CD4-positive, CD25-positive, alpha-beta regulatory T cell (primary cell): ENCODE data around the gene BCOR. TPM values are rescaled to one million over a fixed set of nuclear protein-coding genes. Genes with fewer than 3 reads are reported as not detected.

ENCODE experiments used
- ATAC-seq, 2 donors: fragments of 150-1000 bp; cut with Tn5 transposase; one replicate each; pipeline ENCODE4 v1.10.0; 2021; ENCODE audit warnings: low read depth in 2 of 2, moderate number of reproducible peaks in 2 of 2, moderate library complexity in 1 of 2
- DNase-seq, 3 donors: peaks; one replicate each; pipeline versions ENCODE4 v3.0.0 to v3.0.0-alpha.2; 2012 to 2022; ENCODE audit warnings: mixed read lengths in 1 of 3
- H3K27ac ChIP-seq: one replicate; pipeline ENCODE4 v1.7.0; 2013; ENCODE audit warnings: mild to moderate bottlenecking, low read length; ENCODE audit not compliant: insufficient read depth, poor library complexity, severe bottlenecking
- H3K27me3 ChIP-seq: one replicate; pipeline ENCODE4 v1.7.0; 2013; ENCODE audit warnings: low read length; ENCODE audit not compliant: control insufficient read depth, insufficient read depth
- H3K36me3 ChIP-seq: one replicate; pipeline ENCODE4 v1.7.0; 2013; ENCODE audit warnings: mild to moderate bottlenecking, low read length, moderate library complexity; ENCODE audit not compliant: control insufficient read depth, insufficient read depth
- H3K4me1 ChIP-seq: 2 replicates; pipeline ENCODE4 v1.7.0; 2013; ENCODE audit warnings: mild to moderate bottlenecking, low read length; ENCODE audit not compliant: insufficient read depth, control insufficient read depth, poor library complexity, severe bottlenecking
- H3K4me3 ChIP-seq: one replicate; pipeline ENCODE4 v1.7.0; 2013; ENCODE audit warnings: low read depth, mild to moderate bottlenecking, low read length, moderate library complexity
- H3K9me3 ChIP-seq, 2 experiments: 1 replicate in 1 of 2; 2 replicates in 1 of 2; pipeline ENCODE4 v1.7.0; 2013; ENCODE audit warnings: low read length in 2 of 2, mild to moderate bottlenecking in 1 of 2, moderate library complexity in 1 of 2; ENCODE audit not compliant: control insufficient read depth in 2 of 2
- H3K27ac Mint-ChIP-seq, 3 donors: one replicate each; pipeline ENCODE4 v1.8.0; 2020 to 2022; ENCODE audit warnings: mild to moderate bottlenecking in 3 of 3, mixed read lengths in 3 of 3, moderate library complexity in 2 of 3
- H3K27me3 Mint-ChIP-seq: one replicate; pipeline ENCODE4 v1.8.0; 2022; ENCODE audit warnings: mild to moderate bottlenecking, mixed read lengths
- H3K36me3 Mint-ChIP-seq: one replicate; pipeline ENCODE4 v1.8.0; 2020; ENCODE audit warnings: mixed read lengths
- H3K4me1 Mint-ChIP-seq, 4 donors: one replicate each; pipeline ENCODE4 v1.8.0; 2020 to 2022; ENCODE audit warnings: mixed read lengths in 4 of 4, mild to moderate bottlenecking in 1 of 4
- H3K4me3 Mint-ChIP-seq, 4 donors: one replicate each; pipeline ENCODE4 v1.8.0; 2020 to 2022; ENCODE audit warnings: mild to moderate bottlenecking in 4 of 4, mixed read lengths in 4 of 4, moderate library complexity in 3 of 4
- H3K9me3 Mint-ChIP-seq, 7 donors: one replicate each; pipeline ENCODE4 v1.8.0; 2020 to 2022; ENCODE audit warnings: mixed read lengths in 7 of 7, mild to moderate bottlenecking in 3 of 7, moderate library complexity in 2 of 7
- polyA plus RNA-seq, 4 donors: library from polyadenylated mRNA; unstranded; fragments of 300-500 nt; fragmentation: Illumina TruSeq; gene quantifications; one replicate each; pipeline ENCODE4 v1.2.3, GENCODE V29; 2021
- total RNA-seq: library from RNA; stranded (reverse); gene quantifications from one replicate; pipeline ENCODE4 v1.2.3, GENCODE V29; 2022

The BCOR gene
- total and polyA plus RNA-seq, 5 donors from 2014 or later = 2.5 to 38.0 (median 3.8) TPM

- H3K27ac Mint-ChIP-seq = peak overlapping the region in 2 of 3 donors; percentile 58 to 76
- H3K4me3 Mint-ChIP-seq = peak overlapping the region in 2 of 4 donors; percentile 3 to 5
- peak in 2 of 3 donors; percentile 30 to 61 for DNase-seq
- H3K27me3 Mint-ChIP-seq = no peaks in the 10 kb centered on the region
- Histone ChIP-seq H3K36me3 (peaks cover 37% of the 10 kb centered on the region), H3K9me3 (no peaks in the 10 kb centered on the region), H3K4me3 (no peak overlapping the region), H3K27me3 (no peaks in the 10 kb centered on the region), H3K4me1 (peaks cover 32% of the 10 kb centered on the region), H3K27ac (no peak overlapping the region)
- no peaks in the 10 kb centered on the region for H3K9me3 Mint-ChIP-seq
- ATAC-seq = peak; percentile 52 to 73
- H3K4me1 Mint-ChIP-seq = peaks cover 18 to 55% (median 31%) of the 10 kb centered on the region in 4 donors
- H3K36me3 Mint-ChIP-seq = peaks cover 15% of the 10 kb centered on the region
Measured at GRCh38 chrX:40068048-40068447, 29.7 kb downstream of the BCOR start.

DNA sequence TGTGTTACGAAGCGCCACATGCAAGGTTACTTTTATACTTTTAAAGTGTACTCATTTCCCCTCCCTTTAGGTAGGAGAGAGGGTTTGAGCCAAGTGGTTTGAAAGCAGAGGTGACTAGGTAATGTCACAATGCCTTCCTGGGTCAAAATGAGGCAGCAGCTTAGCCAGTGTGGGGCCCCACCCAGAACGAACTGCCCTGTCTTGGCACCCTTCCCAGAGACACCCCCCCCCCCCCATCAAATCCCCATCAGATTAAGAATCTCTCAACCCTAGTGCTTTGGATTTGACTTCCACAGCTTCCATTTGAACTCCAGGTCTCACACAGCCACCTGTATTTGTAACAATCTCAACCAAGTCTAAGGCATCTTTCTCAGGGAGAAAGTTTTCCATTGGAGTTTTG, 31.1 kb downstream of the BCOR start:
- Histone ChIP-seq H3K36me3 (peaks cover 38% of the 10 kb centered on the region), H3K27me3 (no peaks in the 10 kb centered on the region), H3K4me1 (peaks cover 36% of the 10 kb centered on the region), H3K4me3 (no peak overlapping the region), H3K9me3 (no peaks in the 10 kb centered on the region), H3K27ac (no peak overlapping the region)
- DNase-seq (no peak), ATAC-seq (no peak)
- peaks cover 18 to 53% (median 31%) of the 10 kb centered on the region in 4 donors for H3K4me1 Mint-ChIP-seq
- no peaks in the 10 kb centered on the region for H3K27me3 Mint-ChIP-seq
- H3K27ac Mint-ChIP-seq = peak overlapping the region in 1 of 3 donors; percentile 67
- H3K36me3 Mint-ChIP-seq = peaks cover 14% of the 10 kb centered on the region
- no peaks in the 10 kb centered on the region for H3K9me3 Mint-ChIP-seq
- H3K4me3 Mint-ChIP-seq = peak overlapping the region in 1 of 4 donors; percentile 46

DNA sequence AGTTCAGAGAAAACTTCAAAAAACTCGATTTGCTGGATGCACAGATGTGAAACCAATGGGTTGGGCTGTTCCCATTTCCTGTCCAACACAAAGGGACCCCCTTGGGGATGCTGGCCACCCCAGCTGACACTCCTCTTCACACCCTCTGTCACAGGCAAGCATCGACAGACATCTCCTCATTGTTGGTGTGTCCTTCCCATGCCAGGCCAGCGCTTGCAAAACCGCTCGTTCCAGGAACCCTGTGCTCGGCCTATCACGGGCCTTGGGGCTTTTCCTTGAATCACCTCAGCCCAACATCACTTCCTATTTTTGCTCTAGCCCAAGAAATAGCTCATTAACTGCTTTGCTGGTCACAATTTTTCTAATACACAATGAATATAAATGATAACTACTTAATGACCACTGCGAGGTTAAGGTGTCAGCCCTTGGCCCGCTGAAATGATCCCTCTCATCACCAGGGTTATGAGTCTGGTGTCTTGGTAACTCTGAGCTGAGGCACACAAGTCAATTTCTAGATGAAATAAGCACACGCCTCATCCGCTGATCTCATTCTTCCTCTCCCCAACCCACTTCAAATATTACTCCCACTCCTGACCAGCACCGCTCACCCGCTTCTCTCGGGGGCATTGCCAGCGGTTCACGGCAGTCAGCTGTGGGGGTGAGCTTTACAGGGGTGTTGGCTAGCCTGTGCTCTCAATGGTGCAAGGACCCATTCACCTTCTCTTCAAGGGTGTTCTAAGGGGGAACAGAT, 32.3 kb downstream of the BCOR start:
- H3K27me3 Mint-ChIP-seq = no peaks in the 10 kb centered on the region
- peaks cover 16% of the 10 kb centered on the region for H3K36me3 Mint-ChIP-seq
- no peak overlapping the region for H3K27ac ChIP-seq
- no peaks in the 10 kb centered on the region for H3K9me3 ChIP-seq
- DNase-seq = peak in 1 of 3 donors; percentile 55
- peaks cover 36% of the 10 kb centered on the region for H3K4me1 ChIP-seq
- H3K4me1 Mint-ChIP-seq = peaks cover 13 to 60% (median 31%) of the 10 kb centered on the region in 4 donors
- no peaks in the 10 kb centered on the region for H3K27me3 ChIP-seq
- H3K36me3 ChIP-seq = peaks cover 39% of the 10 kb centered on the region
- no peak overlapping the region for H3K4me3 ChIP-seq
- H3K4me3 Mint-ChIP-seq = peak overlapping the region in 3 of 4 donors; percentile 5 to 66 (median 23)
- peak in 1 of 2 donors; percentile 34 for ATAC-seq
- H3K9me3 Mint-ChIP-seq = no peaks in the 10 kb centered on the region
- peak overlapping the region; percentile 59 to 94 (median 67) for H3K27ac Mint-ChIP-seq

DNA sequence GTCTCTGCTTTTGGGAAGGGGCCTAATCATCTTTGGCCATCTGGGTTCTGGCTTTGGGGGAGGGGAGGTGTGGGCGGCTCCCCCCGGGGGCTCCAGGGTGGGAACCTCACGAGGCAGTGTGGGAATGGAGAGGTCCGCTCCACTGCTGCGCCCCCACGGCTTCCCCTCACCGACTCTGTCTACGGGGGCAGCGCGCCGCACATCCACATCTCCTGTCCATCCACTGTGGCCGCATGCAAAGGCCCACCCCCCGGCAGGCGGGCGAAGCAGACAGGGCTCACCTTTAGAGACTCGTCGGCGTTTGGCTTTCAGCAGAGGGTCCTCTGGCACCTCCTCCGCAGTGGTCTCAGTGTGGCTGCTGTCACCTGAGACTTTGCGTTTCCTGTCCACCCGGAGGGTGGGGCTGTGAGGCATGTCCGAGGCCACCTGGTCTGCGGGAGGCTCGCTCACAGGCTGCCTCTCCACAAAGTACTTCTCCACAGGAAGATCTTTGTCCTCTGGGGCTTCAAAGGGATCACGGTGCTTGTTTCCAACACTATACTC, 33.6 kb downstream of the BCOR start:
- no peaks in the 10 kb centered on the region for H3K27me3 ChIP-seq
- no peak overlapping the region for H3K4me3 ChIP-seq
- no peaks in the 10 kb centered on the region for H3K9me3 ChIP-seq
- peaks cover 36% of the 10 kb centered on the region for H3K4me1 ChIP-seq
- H3K27ac ChIP-seq = no peak overlapping the region
- Mint-ChIP-seq H3K27ac (peak overlapping the region in 1 of 3 donors; percentile 17), H3K4me1 (peaks cover 13 to 55% (median 30%) of the 10 kb centered on the region in 4 donors), H3K4me3 (no peak overlapping the region), H3K9me3 (no peaks in the 10 kb centered on the region), H3K27me3 (no peaks in the 10 kb centered on the region), H3K36me3 (peaks cover 16% of the 10 kb centered on the region)
- DNase-seq (no peak), ATAC-seq (no peak)
- H3K36me3 ChIP-seq = peaks cover 40% of the 10 kb centered on the region

GRCh38 chrX:40063555-40063954, 34.2 kb downstream of the BCOR start:
- H3K4me1 Mint-ChIP-seq = peaks cover 13 to 55% (median 28%) of the 10 kb centered on the region in 4 donors
- H3K36me3 Mint-ChIP-seq = peaks cover 16% of the 10 kb centered on the region
- H3K27me3 Mint-ChIP-seq = no peaks in the 10 kb centered on the region

DNA sequence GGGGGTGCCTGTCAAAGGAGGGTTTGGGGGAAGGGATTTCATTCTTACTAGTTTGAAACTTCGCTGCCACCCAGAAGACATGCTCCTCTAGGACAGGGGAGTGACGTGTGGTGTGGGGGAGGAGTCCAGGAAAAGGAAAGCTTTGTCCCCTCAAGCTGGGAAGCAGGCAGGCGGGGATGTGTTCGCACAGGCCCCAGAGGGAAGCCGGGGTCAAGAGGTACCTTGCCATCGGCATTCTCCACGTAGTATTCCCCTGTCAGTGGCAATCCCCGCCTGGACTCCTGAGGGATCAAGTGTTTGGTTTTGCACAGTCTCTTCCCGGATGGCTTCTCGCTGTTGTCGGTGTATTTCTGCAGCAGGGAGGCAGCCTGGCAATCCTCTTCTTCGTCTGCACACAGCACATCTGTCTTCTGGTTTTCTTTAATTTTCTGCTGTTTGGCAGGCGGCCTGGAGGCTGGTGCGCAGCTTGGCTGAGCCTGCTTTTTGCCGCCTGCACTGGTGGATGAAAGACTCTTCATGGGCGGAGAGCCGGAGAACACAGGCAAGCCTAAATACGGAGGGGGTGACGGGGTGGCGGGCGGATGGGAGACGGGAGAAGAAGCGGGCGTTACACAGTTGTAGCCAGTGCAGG, 35.1 kb downstream of the BCOR start:
- H3K27ac Mint-ChIP-seq = no peak overlapping the region
- H3K36me3 Mint-ChIP-seq = peaks cover 8% of the 10 kb centered on the region
- H3K4me1 Mint-ChIP-seq = peaks cover 12 to 46% (median 21%) of the 10 kb centered on the region in 4 donors
- Histone ChIP-seq H3K27ac (no peak overlapping the region), H3K4me3 (no peak overlapping the region), H3K36me3 (peaks cover 44% of the 10 kb centered on the region), H3K9me3 (no peaks in the 10 kb centered on the region), H3K27me3 (no peaks in the 10 kb centered on the region), H3K4me1 (peaks cover 29% of the 10 kb centered on the region)
- H3K27me3 Mint-ChIP-seq = no peaks in the 10 kb centered on the region
- no peaks in the 10 kb centered on the region for H3K9me3 Mint-ChIP-seq
- DNase-seq (no peak), ATAC-seq (no peak)
- no peak overlapping the region for H3K4me3 Mint-ChIP-seq

More at GRCh38 chrX:40063555-40063954, 34.2 kb downstream of the BCOR start:
- ATAC-seq = no peak
- Mint-ChIP-seq H3K9me3 (no peaks in the 10 kb centered on the region), H3K27ac (no peak overlapping the region), H3K4me3 (no peak overlapping the region)
- H3K9me3 ChIP-seq = no peaks in the 10 kb centered on the region
- H3K4me3 ChIP-seq = no peak overlapping the region
- peak overlapping the region; percentile 0 for H3K27ac ChIP-seq
- peaks cover 36% of the 10 kb centered on the region for H3K4me1 ChIP-seq
- peaks cover 40% of the 10 kb centered on the region for H3K36me3 ChIP-seq
- H3K27me3 ChIP-seq = no peaks in the 10 kb centered on the region
- DNase-seq = no peak

- no peaks in the 10 kb centered on the region for H3K9me3 Mint-ChIP-seq
- peaks cover 10% of the 10 kb centered on the region for H3K36me3 Mint-ChIP-seq
- peak overlapping the region in 2 of 3 donors; percentile 43 to 87 for H3K27ac Mint-ChIP-seq
- Histone ChIP-seq H3K9me3 (no peaks in the 10 kb centered on the region), H3K4me1 (peaks cover 22% of the 10 kb centered on the region), H3K36me3 (peaks cover 49% of the 10 kb centered on the region), H3K27me3 (no peaks in the 10 kb centered on the region), H3K4me3 (no peak overlapping the region), H3K27ac (no peak overlapping the region)
- DNase-seq (peak in 1 of 3 donors; percentile 39), ATAC-seq (no peak)
- no peak overlapping the region for H3K4me3 Mint-ChIP-seq
- H3K27me3 Mint-ChIP-seq = no peaks in the 10 kb centered on the region
- H3K4me1 Mint-ChIP-seq = peaks cover 9 to 41% (median 18%) of the 10 kb centered on the region in 4 donors
Measured at GRCh38 chrX:40061871-40062524, 35.8 kb downstream of the BCOR start.
